GM21381 (cell line): Measurements from ENCODE around the gene RACGAP1.

ENCODE experiments used
- ATAC-seq: cut with Tn5 transposase; IDR thresholded peaks from one replicate; pipeline ENCODE4 v1.9.1; 2021; ENCODE audit warnings: mild to moderate bottlenecking, moderate library complexity; ENCODE audit not compliant: unreplicated experiment

The RACGAP1 gene

DNA sequence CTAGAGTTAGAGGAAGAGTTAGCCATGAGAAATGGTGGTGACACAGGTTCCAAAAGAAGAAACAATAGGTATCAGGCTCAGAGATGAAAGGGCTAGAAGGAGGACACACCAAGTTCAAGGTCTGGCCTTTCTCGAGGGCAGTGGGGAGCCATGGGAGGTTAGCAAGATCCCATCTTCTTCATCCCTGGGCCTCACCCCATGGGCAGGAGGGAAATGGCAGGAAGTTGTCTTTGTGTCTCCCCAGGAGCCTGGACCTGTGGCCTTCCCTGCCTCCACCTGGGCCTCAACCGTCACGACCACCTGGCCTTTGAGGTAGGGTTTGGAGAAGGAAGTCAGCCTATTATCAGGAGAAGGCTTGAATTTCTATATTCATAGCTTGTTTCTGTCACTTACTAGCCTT lies 80.6 kb downstream of the RACGAP1 start:
- no peak for ATAC-seq

DNA sequence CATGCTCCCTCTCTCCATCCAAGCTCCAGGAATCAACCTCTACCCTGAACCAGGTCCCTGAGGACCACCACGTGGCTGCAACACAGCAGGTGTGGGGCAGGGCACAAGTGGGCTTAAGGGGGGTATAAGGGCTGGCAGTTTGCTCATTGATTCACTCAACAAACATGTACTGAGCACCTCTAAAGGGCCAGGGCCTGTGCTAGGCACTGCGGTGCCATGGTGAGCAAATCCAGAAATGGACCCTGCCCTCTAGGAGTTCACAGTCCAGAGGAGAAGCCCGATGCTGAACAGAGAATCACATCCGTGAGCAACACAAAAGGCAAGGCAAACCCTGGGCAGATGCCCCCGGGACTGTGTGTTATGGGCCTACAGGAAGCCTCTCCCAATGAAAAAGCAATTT lies 81.2 kb downstream of the RACGAP1 start:
- ATAC-seq, result no peak

DNA sequence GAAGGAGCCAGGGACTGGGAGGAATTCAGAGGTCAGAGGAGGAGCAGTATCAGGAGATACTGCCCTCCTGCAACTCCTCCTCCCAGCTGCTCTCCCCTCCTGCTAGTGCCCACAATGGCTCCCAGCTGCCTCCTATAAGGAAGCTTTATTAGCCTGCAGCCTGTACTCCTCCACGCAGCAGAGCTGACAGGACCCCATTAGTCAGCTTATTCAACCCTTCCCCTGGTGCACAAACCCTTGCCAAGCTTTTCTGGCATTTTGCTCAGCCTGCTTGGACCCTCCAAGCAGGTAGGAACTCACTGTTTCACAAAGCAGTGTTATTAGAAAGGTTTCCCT lies 81.7 kb downstream of the RACGAP1 start:
- no peak for ATAC-seq

DNA sequence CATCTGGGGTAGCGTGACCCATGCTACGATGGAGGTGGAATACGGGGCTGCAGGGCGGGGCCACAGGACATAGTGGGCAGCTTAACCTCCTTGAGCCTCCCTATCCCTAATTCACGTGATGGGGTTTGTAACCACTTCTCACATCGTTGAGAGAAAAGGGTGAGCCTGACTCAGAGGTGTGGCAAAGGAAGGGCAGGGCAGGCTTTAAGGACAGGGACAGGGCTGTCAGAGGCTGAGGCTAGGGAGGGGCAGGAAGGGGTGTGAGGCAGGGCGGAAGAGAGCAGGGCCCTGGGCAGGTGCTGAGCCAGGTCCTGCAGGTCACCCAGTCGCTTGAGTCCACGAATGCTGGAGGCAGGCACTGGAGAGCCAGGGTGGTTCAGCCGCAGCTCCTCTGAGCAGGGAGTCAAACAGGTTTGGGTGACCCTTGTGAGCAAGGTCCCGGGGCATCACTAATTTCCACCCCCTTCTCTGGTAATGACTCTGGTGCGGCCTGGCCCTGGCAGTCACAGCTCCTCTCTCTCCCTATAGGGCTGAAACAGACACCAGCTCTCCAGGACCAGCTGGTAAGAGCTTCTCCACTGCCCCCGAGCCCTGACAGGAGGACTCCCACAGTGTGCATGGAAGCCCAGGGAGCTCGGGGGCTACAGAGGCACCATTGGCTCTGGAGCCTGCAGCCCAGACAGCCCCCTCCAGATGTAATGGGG lies 82.2 kb downstream of the RACGAP1 start:
- no peak for ATAC-seq

DNA sequence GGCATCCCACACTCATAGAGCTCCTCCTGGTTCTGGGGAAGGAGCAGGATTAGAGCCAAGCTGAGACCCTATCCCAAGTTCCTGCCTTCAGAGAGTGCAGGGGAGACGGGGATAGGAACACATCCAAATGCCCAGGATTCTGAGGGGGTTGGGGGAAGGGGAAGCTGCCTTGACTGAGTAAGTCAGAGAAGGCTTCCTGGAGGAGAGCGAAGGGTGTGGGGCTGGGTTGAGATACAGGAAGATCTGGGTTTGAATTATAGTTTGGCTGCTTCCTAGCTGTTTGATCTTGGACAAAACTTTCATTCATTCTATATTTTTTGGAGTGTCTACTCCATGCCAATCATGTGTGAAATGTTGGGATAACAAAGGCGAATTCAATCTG lies 82.8 kb downstream of the RACGAP1 start:
- no peak for ATAC-seq

DNA sequence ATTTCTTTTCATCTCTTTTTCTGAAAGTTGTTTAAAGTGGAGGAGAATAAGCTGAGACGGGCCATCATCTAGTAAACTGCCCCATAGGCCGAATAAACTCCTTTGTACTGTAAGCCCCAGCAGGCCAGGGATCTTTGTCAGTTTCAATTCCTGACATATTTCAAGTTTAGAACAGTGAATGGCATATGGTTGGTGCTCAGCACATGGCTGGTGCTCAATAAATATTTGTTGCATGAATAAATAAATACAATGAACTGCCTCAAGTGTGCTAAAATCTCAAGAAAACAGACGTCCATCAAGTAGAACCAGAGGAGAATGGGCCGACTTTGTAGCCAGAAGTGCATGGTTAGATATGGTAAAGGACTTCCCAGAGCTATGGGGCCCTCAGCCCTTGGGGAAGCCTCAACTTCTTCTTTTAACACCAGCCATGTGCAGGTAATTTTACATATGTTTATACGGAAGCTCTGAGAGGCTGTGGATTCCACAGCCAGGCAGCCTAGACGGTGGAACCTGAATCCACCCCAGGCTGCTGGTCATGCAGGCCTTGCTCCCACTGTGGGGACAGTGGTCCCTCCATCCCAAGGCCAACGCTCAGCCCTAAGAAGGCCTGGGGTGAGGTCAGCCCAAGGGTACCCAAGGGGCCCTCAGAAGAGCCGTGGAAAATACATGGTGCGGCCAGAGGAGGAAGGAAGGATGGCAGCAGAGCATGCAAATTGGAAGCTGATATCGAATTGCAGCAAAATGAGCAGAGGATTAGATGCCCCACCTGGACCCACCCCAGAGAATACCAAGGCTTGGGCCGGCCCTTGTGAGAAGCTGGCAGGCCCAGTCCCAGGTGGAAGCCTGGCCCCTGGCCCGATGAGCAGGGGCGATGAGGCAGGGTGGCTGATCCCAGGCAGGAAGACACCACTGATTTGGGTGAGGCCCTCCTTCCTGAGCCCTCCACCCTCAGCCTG lies 83.5 kb downstream of the RACGAP1 start:
- ATAC-seq, result no peak

DNA sequence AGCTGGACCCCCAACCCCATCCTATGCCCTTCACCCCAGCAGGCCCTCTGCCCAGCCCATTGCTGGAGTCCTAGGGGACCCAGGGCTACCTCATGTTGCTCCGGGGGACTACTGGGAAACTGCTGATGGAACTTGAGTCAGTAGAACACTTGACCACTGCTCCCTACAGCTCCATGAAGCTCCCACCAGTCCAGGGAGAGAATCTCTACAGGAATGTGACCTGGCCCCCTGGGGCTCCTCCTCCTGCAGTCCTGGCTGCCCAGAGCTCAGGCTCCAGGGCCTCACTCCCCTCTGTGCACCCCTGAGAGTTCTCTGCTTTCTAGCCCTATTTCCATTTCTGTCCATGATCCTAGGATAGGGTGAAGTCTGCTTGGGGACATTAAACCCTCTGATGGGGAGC lies 85.6 kb downstream of the RACGAP1 start:
- ATAC-seq, result no peak

DNA sequence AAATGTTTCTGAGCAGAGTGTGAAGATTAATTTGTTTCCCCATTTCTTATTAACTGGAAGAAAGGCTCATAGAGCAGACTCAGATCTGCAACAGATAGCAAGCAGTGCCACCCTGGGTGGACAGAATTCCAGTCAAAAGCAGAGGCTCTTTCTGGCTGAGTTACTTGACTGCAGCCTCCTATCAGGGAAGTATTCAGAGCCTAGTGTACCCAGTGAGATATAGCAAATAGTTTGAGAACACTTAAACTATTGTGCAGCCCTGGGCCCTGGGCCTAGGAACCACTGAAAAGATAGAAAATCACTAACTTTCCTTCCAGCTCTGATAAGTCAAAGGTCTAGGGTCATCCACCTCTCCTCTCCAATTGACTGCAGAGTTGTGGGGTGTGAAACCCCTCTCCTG lies 86.0 kb downstream of the RACGAP1 start:
- no peak for ATAC-seq
